ENCODE measurements around the gene MND1. TPM values are rescaled to one million over a fixed set of nuclear protein-coding genes. Genes with fewer than 3 reads are reported as not detected.
"Not testable (repeated sequence)": the region's sequence is repeated elsewhere in the genome, so short reads cannot be mapped to it uniquely, and the experiment has no call there.

The MND1 gene
- total and polyA plus RNA-seq, 12 donors, result 0.36 to 9.5 (median 0.53) TPM; not detected in 3

DNA sequence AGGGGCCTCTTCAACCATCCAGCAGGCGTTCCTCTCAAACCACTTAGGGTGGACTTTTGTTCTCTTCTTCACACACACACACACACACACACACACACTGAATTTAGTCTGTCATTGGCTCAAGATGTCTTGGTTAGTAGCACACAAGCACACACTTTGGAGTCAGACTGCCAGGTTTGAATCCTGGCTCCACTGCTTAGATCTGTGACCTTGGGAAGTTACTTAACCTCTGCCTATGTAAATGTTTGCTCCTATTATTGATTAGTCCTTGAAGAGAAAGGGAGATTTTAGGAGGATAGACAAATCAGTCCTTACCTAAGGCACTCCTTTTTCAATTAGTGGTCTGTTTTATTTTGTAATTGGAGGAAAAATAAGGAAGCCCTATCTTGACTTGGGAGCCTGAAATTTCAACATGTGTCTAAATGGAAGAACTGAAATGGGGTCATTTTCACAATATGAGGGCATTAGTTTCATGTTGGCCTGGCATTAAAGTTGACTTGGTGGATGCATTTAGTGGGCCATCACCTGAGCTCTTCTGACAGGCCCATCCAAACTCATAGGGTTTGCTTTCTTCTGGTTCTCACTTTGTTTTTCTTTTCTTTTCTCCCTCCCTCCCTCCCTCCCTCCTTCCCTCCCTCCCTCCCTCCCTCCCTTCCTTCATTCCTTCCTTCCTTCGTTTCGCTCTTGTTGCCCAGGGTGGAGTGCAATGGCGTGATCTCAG is 108.3 kb downstream of the MND1 start:
- Histone ChIP-seq H3K4me3 (no peak overlapping the region), H3K27ac (no peak overlapping the region), H3K36me3 (replicated peaks in 1 of 2) (no peaks in the 10 kb centered on the region), H3K27me3 (no peaks in the 10 kb centered on the region), H3K9me3 (replicated peaks in 1 of 3) (no peaks in the 10 kb centered on the region), H3K4me1 (replicated peaks in 1 of 2) (no peaks in the 10 kb centered on the region)
- WGBS, 4 donors, result 84 to 100% (median 96%) methylated on average over 1 to 4 of the region's 4 CpGs
- TF ChIP-seq, protein P1, sequence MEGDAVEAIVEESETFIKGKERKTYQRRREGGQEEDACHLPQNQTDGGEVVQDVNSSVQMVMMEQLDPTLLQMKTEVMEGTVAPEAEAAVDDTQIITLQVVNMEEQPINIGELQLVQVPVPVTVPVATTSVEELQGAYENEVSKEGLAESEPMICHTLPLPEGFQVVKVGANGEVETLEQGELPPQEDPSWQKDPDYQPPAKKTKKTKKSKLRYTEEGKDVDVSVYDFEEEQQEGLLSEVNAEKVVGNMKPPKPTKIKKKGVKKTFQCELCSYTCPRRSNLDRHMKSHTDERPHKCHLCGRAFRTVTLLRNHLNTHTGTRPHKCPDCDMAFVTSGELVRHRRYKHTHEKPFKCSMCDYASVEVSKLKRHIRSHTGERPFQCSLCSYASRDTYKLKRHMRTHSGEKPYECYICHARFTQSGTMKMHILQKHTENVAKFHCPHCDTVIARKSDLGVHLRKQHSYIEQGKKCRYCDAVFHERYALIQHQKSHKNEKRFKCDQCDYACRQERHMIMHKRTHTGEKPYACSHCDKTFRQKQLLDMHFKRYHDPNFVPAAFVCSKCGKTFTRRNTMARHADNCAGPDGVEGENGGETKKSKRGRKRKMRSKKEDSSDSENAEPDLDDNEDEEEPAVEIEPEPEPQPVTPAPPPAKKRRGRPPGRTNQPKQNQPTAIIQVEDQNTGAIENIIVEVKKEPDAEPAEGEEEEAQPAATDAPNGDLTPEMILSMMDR (IDR thresholded peaks at IDR 0.05), result no peak
- no peak for TF ChIP-seq POLR2A (IDR thresholded peaks at IDR 0.05)
- intact Hi-C loops (cut with DNase I), result no loop called here
- no peak for DNase-seq

DNA sequence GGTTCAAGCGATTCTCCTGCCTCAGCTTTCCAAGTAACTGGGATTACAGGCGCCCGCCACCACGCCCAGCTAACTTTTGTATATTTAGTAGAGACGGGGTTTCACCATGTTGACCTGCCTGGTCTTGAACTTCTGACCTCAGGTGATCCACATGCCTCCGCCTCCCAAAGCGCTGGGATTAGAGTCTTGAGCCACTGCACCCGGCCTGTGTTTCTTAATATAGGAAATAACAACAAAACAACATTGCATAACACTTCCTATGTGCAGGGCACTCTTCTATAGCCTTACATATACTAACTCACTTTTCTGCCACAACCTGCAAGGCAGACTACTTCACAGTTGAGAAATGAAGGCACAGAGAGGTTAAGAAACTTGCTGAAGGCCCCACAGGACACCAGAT is 108.9 kb downstream of the MND1 start:
- Histone ChIP-seq H3K27me3 (no peaks in the 10 kb centered on the region), H3K36me3 (replicated peaks in 1 of 2) (no peaks in the 10 kb centered on the region), H3K9me3 (replicated peaks in 1 of 3) (no peaks in the 10 kb centered on the region), H3K4me1 (replicated peaks in 1 of 2) (no peaks in the 10 kb centered on the region), H3K4me3 (no peak overlapping the region), H3K27ac (no peak overlapping the region)
- 84 to 95% (median 90%) methylated on average over 6 to 8 of the region's 8 CpGs for WGBS, 4 donors
- TF ChIP-seq, protein P1 (IDR thresholded peaks at IDR 0.05), result no peak
- TF ChIP-seq POLR2A (IDR thresholded peaks at IDR 0.05), result no peak
- DNase-seq, result no peak
- intact Hi-C loops (cut with DNase I), result no loop called here

DNA sequence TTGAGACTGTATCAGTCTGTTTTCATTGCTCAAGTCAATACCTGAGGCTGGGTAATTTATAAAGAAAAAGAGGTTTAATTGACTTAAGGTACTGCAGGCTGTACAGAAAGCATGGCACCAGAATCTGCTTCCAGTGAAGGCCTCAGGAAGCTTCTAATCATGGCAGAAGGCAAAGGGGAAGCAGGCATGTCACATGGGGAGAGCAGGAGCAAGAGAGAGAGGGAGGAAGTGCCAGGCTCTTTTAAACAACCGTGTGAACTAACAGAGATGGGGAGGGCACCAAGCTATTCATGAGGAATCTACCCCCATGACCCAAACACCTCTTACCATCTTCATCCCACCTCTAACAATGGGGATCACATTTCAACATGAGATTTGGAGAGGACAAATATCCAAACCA is 114.5 kb downstream of the MND1 start:
- no peak for TF ChIP-seq POLR2A (IDR thresholded peaks at IDR 0.05)
- TF ChIP-seq, protein P1 (IDR thresholded peaks at IDR 0.05), result no peak
- DNase-seq, result no peak
- WGBS, 4 donors, result 39 to 63% (median 44%) methylated on average over 1 of the region's 1 CpG
- no peaks in the 10 kb centered on the region for H3K27me3 ChIP-seq
- H3K27ac ChIP-seq, result no peak overlapping the region
- H3K4me3 ChIP-seq, result no peak overlapping the region
- no peaks in the 10 kb centered on the region for H3K4me1 ChIP-seq (replicated peaks in 1 of 2)
- H3K9me3 ChIP-seq (replicated peaks in 1 of 3), result no peaks in the 10 kb centered on the region
- intact Hi-C loops (cut with DNase I), result no loop called here
- H3K36me3 ChIP-seq (replicated peaks in 1 of 2), result no peaks in the 10 kb centered on the region

DNA sequence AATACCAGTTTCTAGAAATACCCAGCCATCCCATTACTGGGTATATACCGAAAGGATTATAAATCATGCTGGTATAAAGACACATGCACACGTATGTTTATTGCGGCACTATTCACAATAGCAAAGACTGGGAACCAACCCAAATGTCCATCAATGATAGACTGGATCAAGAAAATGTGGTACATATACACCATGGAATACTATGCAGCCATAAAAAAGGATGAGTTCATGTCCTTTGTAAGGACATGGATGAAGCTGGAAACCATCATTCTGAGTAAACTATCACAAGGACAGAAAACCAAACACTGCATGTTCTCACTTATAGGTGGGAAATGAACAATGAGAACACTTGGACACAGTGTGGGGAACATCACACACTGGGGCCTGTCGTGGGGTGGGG is 117.1 kb downstream of the MND1 start:
- DNase-seq; H3K9me3 ChIP-seq (replicated peaks in 1 of 3); H3K4me1 ChIP-seq (replicated peaks in 1 of 2); H3K4me3 ChIP-seq; H3K27me3 ChIP-seq; intact Hi-C loops (cut with DNase I); H3K36me3 ChIP-seq (replicated peaks in 1 of 2); H3K27ac ChIP-seq: not testable (repeated sequence)
- 94 to 98% (median 95%) methylated on average over 4 of the region's 4 CpGs for WGBS, 4 donors

DNA sequence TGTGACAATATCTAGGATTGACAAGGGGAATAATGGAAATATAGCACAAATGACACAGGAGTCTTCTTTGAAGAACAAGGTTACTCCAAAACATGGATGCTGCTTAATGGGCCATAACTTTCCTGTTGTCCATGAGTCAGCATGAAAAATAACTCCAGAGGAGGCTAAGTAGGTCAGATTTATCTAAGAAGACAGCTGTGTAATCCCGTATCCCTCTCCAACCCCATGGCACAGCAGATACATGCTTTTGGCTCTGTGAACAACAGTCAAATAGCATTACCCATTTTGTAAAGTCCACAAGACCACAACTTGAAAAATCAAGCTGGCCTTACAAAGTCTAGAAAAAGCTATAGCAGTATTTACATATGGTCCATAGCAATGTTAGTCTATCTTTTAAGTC is 119.6 kb downstream of the MND1 start:
- Histone ChIP-seq H3K27ac (no peak overlapping the region), H3K9me3 (replicated peaks in 1 of 3) (no peaks in the 10 kb centered on the region), H3K4me1 (replicated peaks in 1 of 2) (peaks cover 0 to 24% of the 10 kb centered on the region in 2 donors), H3K4me3 (no peak overlapping the region), H3K27me3 (no peaks in the 10 kb centered on the region), H3K36me3 (replicated peaks in 1 of 2) (no peaks in the 10 kb centered on the region)
- intact Hi-C loops (cut with DNase I), result no loop called here
- TF ChIP-seq POLR2A (IDR thresholded peaks at IDR 0.05), result no peak
- TF ChIP-seq, protein P1 (IDR thresholded peaks at IDR 0.05), result no peak
- 20 to 37% (median 29%) methylated on average over 1 of the region's 1 CpG for WGBS, 4 donors
- DNase-seq, result no peak
